Endodermal cell (in vitro differentiated cells): ENCODE measurements around the gene PRADC1. TPM values are rescaled to one million over a fixed set of nuclear protein-coding genes. Genes with fewer than 3 reads are reported as not detected.
A peak's percentile ranks its signal among the peaks of the same experiment; 100 is the strongest.

Experiments used
- DNase-seq: peaks from one replicate; pipeline ENCODE4 v3.0.0-alpha.2; 2017
- H3K27ac ChIP-seq: 2 replicates; pipeline ENCODE4 v1.5.1; 2013; ENCODE audit warnings: mild to moderate bottlenecking, low read depth, low read length, moderate library complexity
- H3K27me3 ChIP-seq: 2 replicates; pipeline ENCODE4 v1.6.1; 2013; ENCODE audit warnings: mild to moderate bottlenecking, low read length, moderate library complexity; ENCODE audit not compliant: insufficient read depth, control insufficient read depth, poor library complexity, severe bottlenecking
- H3K36me3 ChIP-seq: 2 replicates; pipeline ENCODE4 v1.7.0; 2013; ENCODE audit warnings: mild to moderate bottlenecking, low read length, moderate library complexity; ENCODE audit not compliant: control insufficient read depth, insufficient read depth
- H3K4me1 ChIP-seq: one replicate; pipeline ENCODE4 v1.7.0; 2013; ENCODE audit warnings: low read length; ENCODE audit not compliant: control insufficient read depth, insufficient read depth
- H3K4me3 ChIP-seq: 2 replicates; pipeline ENCODE4 v1.5.1; 2013; ENCODE audit warnings: mild to moderate bottlenecking, low read length, moderate library complexity
- H3K9ac ChIP-seq: 2 replicates; pipeline ENCODE4 v1.6.1; 2013; ENCODE audit warnings: mild to moderate bottlenecking, low read length, moderate library complexity; ENCODE audit not compliant: poor library complexity, severe bottlenecking; ENCODE audit errors: extremely low read depth
- H3K9me3 ChIP-seq: 2 replicates; pipeline ENCODE4 v1.6.1; 2013; ENCODE audit warnings: mild to moderate bottlenecking, low read length, moderate library complexity; ENCODE audit not compliant: control insufficient read depth
- H3K27ac Mint-ChIP-seq: 2 replicates; pipeline ENCODE4 v1.8.0; 2020; ENCODE audit warnings: mixed read lengths
- H3K27me3 Mint-ChIP-seq: 2 replicates; pipeline ENCODE4 v1.8.0; 2021; ENCODE audit warnings: mild to moderate bottlenecking, mixed read lengths; ENCODE audit not compliant: insufficient read depth
- H3K36me3 Mint-ChIP-seq: 2 replicates; pipeline ENCODE4 v1.8.0; 2020; ENCODE audit warnings: low read depth, mixed read lengths
- H3K4me1 Mint-ChIP-seq: 2 replicates; pipeline ENCODE4 v1.8.0; 2020; ENCODE audit warnings: mixed read lengths
- H3K4me3 Mint-ChIP-seq: 2 replicates; pipeline ENCODE4 v1.8.0; 2020; ENCODE audit warnings: mild to moderate bottlenecking, moderate library complexity, mixed read lengths
- H3K9me3 Mint-ChIP-seq: 2 replicates; pipeline ENCODE4 v1.8.0; 2020; ENCODE audit warnings: mild to moderate bottlenecking, mixed read lengths
- CTCF ChIP-seq: fragments of 200-600 bp; sonication (generic); conservative IDR thresholded peaks from 2 replicates; pipeline ENCODE4 v1.5.0; 2021; ENCODE audit warnings: antibody characterized with exemption, mild to moderate bottlenecking
- WGBS, 2 experiments: methylation state at CpG; one replicate each; pipeline versions ENCODE4 v1.1.5 to v1.1.7; 2013; ENCODE audit warnings: missing lambda C conversion rate in 2 of 2, mixed read lengths in 1 of 2; ENCODE audit not compliant: insufficient coverage in 1 of 2, insufficient read length in 1 of 2; 5-methylcytosine and 5-hydroxymethylcytosine counted together
- total RNA-seq, 2 donors: library from RNA; stranded (reverse); fragmentation: NEBNext Ultra II Directional in 1 of 2; extraction: Animal tissue kit (Norgen Biotek cat#: 25700) in 1 of 2; gene quantifications; 2 replicates in 1 of 2; 3 replicates in 1 of 2; pipeline ENCODE4 v1.2.1, GENCODE V29; 2021

PRADC1 gene
- total RNA-seq, 2 donors from 2014 or later = 8.8 to 10.2 TPM

DNA sequence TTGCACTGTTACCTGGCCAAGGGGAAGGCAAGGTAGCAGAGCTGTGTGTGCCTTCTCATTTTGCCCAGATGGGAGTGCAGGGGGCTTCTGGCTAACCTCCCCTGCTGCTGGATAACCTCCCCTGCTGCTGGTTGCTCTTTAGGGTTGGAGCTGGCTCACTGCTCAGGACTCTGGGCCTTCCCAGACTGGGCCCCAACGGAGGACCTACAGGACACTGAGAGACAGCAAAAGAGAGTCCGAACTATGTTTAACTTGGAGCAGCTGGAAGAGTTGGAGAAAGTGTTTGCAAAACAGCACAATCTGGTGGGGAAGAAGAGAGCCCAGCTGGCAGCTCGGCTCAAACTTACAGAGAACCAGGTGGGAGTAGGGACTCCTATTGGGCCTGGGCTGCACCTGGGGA, 24.8 kb downstream of the PRADC1 start:
- no peaks in the 10 kb centered on the region for H3K4me1 Mint-ChIP-seq
- H3K4me1 ChIP-seq = no peaks in the 10 kb centered on the region
- DNase-seq = no peak
- H3K9ac ChIP-seq = no peak overlapping the region
- no peak overlapping the region for H3K4me3 Mint-ChIP-seq
- H3K9me3 ChIP-seq = no peaks in the 10 kb centered on the region
- H3K27ac Mint-ChIP-seq = no peak overlapping the region
- peaks cover 2% of the 10 kb centered on the region for H3K9me3 Mint-ChIP-seq
- no peak overlapping the region for H3K27ac ChIP-seq
- H3K4me3 ChIP-seq = no peak overlapping the region
- H3K36me3 ChIP-seq = no peaks in the 10 kb centered on the region
- 82 to 89% methylated on average over 3 of the region's 3 CpGs for WGBS, 2 experiments
- H3K27me3 Mint-ChIP-seq = peaks cover 51% of the 10 kb centered on the region
- H3K27me3 ChIP-seq = peaks cover 42% of the 10 kb centered on the region
- no peak for TF ChIP-seq CTCF
- H3K36me3 Mint-ChIP-seq = no peaks in the 10 kb centered on the region

DNA sequence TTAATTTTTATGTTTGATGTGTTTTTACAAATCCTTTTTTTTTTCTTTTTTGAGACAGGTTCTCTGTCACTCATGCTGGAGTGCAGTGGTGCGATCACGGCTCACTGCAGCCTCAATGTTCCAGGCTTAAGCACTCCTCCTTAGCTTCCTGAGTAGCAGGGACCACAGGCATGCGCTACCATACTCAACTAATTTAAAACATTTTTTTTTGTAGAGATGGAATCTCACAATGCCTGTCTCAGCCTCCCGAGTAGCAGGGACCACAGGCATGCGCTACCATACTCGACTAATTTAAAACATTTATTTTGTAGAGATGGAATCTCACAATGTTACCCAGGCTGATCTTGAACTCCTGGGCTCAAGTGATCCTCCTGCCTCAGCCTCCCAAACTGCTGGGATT, 27.4 kb downstream of the PRADC1 start:
- Histone ChIP-seq H3K4me1 (no peaks in the 10 kb centered on the region), H3K9ac (no peak overlapping the region), H3K27me3 (peaks cover 68% of the 10 kb centered on the region), H3K4me3 (no peak overlapping the region), H3K27ac (no peak overlapping the region), H3K36me3 (no peaks in the 10 kb centered on the region), H3K9me3 (no peaks in the 10 kb centered on the region)
- Mint-ChIP-seq H3K27ac (no peak overlapping the region), H3K36me3 (no peaks in the 10 kb centered on the region), H3K4me3 (no peak overlapping the region), H3K4me1 (no peaks in the 10 kb centered on the region), H3K27me3 (peaks cover 76% of the 10 kb centered on the region), H3K9me3 (peaks cover 2% of the 10 kb centered on the region)
- TF ChIP-seq CTCF = no peak
- DNase-seq = no peak
- WGBS, 2 experiments = 93 to 97% methylated on average over 5 to 6 of the region's 6 CpGs

GRCh38 chr2:73203055-73203681, 29.9 kb downstream of the PRADC1 start:
- H3K9me3 ChIP-seq = no peaks in the 10 kb centered on the region
- WGBS, 2 experiments = 8 to 10% methylated on average over 33 to 44 of the region's 44 CpGs
- Mint-ChIP-seq H3K27ac (no peak overlapping the region), H3K36me3 (no peaks in the 10 kb centered on the region), H3K27me3 (peaks cover 89% of the 10 kb centered on the region), H3K4me1 (no peaks in the 10 kb centered on the region), H3K9me3 (peaks cover 2% of the 10 kb centered on the region), H3K4me3 (peak overlapping the region; percentile 31)
- no peaks in the 10 kb centered on the region for H3K36me3 ChIP-seq
- H3K27me3 ChIP-seq = peaks cover 80% of the 10 kb centered on the region
- H3K4me1 ChIP-seq = no peaks in the 10 kb centered on the region
- peak; percentile 72 for DNase-seq
- no peak overlapping the region for H3K4me3 ChIP-seq
- TF ChIP-seq CTCF = no peak
- H3K27ac ChIP-seq = no peak overlapping the region
- no peak overlapping the region for H3K9ac ChIP-seq
